Inflammatory macrophage treated with lipopolysaccharide for 4 hours (primary cell): ENCODE data around the gene TXN2.
A peak's percentile ranks its signal among the peaks of the same experiment; 100 is the strongest.
"Not testable (repeated sequence)": the region's sequence is repeated elsewhere in the genome, so short reads cannot be mapped to it uniquely, and the experiment has no call there.

ENCODE experiments used
- DNase-seq: peaks from one replicate; pipeline ENCODE4 v3.0.0-alpha.2; 2020

Gene TXN2

GRCh38 chr22:36425977-36426523 lies 55.4 kb downstream of the TXN2 start:
- peak; percentile 70 for DNase-seq

- peak; percentile 32 for DNase-seq
Observed at GRCh38 chr22:36424901-36425579, 56.4 kb downstream of the TXN2 start.

- DNase-seq: not testable (repeated sequence)
Observed at GRCh38 chr22:36424466-36424865, 57.0 kb downstream of the TXN2 start.

- peak; percentile 73 for DNase-seq
Observed at GRCh38 chr22:36423461-36424404, 57.7 kb downstream of the TXN2 start.

- DNase-seq: no peak
Observed at GRCh38 chr22:36422287-36423014, 59.0 kb downstream of the TXN2 start.

- DNase-seq: no peak
Observed at GRCh38 chr22:36419912-36420882, 61.2 kb downstream of the TXN2 start.

GRCh38 chr22:36419177-36419911 lies 62.1 kb downstream of the TXN2 start:
- DNase-seq: peak; percentile 91

- DNase-seq: no peak
Observed at GRCh38 chr22:36417281-36417686, 64.2 kb downstream of the TXN2 start.
